H1 (cell line): ENCODE measurements around the gene S1PR3. TPM values are rescaled to one million over a fixed set of nuclear protein-coding genes. Genes with fewer than 3 reads are reported as not detected.

Experiments
- ATF2 ChIP-seq: IDR thresholded peaks from 2 replicates; pipeline ENCODE4 v1.6.1; 2012; ENCODE audit warnings: low read length, inconsistent platforms
- JUND ChIP-seq: IDR thresholded peaks from 2 replicates; pipeline ENCODE4 v1.6.1; 2011; ENCODE audit warnings: mild to moderate bottlenecking, improper control_type of control experiment, low read length
- polyA plus RNA-seq, 7 experiments: library from polyadenylated mRNA; depleted of rRNA in 3 of 7; stranded (reverse) in 5 of 7; unstranded in 2 of 7; fragments of >200 nt in 5 of 7; fragments of 200-250 nt in 2 of 7; gene quantifications; 1 replicate in 5 of 7; 2 replicates in 1 of 7; 4 replicates in 1 of 7; pipeline versions ENCODE4 v1.2.1 to v1.2.3, GENCODE V29; 2011 to 2013; ENCODE audit warnings: missing spikeins in 2 of 7, mixed read lengths in 2 of 7
- total RNA-seq: library from RNA; stranded (reverse); fragmentation: NEBNext Ultra II Directional; extraction: Animal tissue kit (Norgen Biotek cat#: 25700); gene quantifications from 2 replicates; pipeline ENCODE4 v1.2.1, GENCODE V29; 2021

Gene S1PR3
- total and polyA plus RNA-seq, 2 of the 8 experiments (the other 6 are each of a cell fraction or from before 2014, with no cell fraction given): 3.7 to 6.4 TPM

DNA sequence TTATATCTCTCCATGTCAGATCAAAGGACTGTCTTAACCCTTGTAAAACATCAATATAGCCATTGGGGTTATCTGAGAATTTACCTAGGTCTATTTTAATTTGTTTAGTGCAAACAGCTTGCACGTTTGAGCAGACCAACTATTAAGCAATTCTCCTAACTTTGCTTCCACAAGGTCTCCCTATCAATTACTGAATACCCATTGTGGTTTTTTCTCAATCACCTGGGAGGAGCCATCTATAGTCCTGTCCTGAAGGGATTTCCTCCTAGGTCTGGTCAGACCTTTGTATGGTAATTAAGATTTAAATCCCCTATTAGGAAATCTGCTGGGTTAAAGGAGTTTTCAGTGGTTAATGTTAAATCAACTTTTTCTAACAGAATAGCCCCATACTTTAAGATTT, 48.9 kb upstream of the S1PR3 start (continued):
- TF ChIP-seq ATF2 (no peak), JUND (no peak)
